GM19397 (cell line): Measurements from ENCODE around the gene DNM3.

ENCODE experiments used
- ATAC-seq: cut with Tn5 transposase; IDR thresholded peaks from one replicate; pipeline ENCODE4 v1.9.1; 2021; ENCODE audit warnings: mild to moderate bottlenecking, moderate library complexity; ENCODE audit not compliant: unreplicated experiment

Gene DNM3

DNA sequence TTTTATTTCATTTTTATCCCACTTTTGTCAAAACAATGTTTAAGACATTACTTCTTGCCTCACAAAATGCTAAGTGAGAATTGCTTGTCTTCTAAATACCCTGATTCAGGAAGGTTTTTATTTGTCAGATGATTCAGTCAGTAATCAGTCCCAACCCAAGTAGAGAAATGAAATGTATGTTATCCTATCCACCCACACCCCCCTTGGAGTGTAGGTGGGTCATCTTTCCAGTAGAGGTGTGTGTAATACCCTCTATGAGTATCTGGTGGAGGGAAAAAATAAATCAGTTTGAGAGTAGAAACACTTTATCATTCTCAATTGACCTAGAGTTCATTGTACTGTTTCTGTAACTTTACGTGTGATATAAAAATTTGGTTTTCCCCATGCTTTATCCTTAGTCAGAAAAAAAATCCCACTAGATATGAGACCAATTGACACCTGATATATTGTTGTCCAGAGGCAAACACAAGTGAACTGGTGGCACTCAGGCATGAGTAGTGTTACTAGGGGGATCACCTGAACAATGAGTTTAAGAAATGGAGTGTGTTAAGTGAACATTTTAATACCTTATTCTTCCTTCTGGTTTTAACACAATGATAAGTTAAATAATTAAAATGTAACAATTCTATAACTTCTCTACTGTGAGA lies 425.4 kb downstream of the DNM3 start:
- ATAC-seq: no peak

DNA sequence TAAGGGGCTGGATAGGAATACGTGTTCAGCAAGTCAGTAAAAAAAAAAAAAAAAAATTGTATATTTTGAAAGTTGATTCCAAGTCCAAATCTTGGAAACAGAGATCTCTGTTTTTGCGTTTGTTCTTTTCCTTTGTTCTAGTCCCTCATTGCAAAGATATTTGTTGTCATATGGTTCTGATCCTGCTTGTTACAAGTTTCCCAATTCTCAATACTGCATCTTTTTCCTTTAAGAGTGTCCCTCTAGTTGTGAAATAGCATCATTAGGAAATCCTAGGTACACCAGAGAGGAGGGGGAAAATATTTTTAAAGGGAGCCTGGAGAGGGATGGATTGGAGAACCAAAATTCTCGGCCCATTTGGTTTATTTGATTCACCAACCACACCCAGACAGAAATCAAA lies 426.9 kb downstream of the DNM3 start:
- no peak for ATAC-seq

DNA sequence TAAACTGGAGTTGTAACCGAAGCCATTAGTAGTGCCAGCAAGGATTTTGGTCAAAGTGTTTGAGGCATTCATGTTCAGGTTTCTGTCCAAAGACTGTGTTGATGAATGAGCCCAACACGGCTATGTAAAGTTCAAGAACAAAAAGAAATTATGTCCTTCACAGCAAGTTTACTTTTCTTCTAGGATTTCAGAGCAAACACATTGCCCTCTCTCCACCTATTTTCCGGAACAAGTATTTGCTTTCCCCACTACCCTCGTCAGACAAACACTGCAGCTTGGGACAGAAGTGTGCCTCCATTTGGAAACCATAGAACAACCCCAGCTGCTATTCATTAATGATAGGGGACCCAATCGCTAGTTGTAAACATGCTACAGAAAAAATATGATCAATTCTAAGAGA lies 427.8 kb downstream of the DNM3 start:
- no peak for ATAC-seq

DNA sequence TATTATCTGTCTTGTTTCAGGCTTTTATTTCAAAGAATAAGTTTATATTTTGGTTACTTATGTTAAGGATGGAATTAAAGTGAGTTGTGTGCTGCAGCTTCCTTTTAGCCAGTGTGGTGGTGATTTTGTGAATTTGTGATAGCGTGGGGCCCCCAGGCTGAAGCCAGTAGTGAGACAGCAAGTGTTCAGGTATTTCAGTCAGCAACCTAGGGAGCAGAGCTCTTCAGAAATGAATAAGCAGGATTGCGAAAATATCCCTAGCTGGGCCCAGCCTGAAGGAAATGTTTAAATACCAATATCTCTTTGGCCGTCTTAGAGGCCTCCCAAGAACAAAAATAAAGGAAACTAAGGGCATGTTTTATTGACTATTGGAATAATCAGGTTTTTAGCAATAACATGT lies 428.3 kb downstream of the DNM3 start:
- ATAC-seq: no peak

DNA sequence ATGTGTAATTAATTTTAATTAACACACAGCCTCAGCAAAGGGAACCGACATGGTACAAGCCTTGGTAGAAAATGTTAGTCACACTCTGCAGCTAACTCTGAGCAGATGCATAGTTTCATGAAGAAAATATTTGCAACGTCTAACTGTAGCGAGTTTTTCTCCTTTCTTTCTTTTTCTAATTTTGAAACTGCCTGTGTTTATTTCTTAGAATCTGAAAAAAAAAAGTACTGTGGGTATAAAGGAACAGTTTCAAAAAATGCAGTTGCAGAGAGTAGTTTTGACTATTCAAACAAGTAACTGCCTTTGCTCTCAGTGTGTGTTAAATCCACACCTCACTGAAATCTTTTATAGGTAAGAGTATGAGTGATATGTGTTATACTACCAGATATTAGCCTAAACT lies 429.3 kb downstream of the DNM3 start:
- ATAC-seq: no peak

DNA sequence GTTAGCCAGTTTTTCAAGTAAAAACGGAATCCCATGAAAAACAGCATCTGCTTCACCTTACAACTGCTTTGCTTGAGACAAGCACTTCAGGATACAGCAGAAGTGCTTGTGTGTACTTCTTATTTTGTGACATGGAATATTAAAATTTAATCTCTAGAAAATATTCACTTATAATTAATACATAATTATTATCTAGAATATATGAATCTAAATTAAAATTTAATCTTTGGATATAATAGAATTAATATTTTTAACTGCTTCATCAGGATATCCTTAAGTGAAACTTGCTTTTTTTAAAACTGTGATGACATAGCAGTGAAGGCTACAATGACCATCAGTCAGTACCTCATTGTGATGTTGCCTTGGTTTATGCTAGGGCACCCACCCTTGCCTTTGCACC lies 430.8 kb downstream of the DNM3 start:
- ATAC-seq: no peak

DNA sequence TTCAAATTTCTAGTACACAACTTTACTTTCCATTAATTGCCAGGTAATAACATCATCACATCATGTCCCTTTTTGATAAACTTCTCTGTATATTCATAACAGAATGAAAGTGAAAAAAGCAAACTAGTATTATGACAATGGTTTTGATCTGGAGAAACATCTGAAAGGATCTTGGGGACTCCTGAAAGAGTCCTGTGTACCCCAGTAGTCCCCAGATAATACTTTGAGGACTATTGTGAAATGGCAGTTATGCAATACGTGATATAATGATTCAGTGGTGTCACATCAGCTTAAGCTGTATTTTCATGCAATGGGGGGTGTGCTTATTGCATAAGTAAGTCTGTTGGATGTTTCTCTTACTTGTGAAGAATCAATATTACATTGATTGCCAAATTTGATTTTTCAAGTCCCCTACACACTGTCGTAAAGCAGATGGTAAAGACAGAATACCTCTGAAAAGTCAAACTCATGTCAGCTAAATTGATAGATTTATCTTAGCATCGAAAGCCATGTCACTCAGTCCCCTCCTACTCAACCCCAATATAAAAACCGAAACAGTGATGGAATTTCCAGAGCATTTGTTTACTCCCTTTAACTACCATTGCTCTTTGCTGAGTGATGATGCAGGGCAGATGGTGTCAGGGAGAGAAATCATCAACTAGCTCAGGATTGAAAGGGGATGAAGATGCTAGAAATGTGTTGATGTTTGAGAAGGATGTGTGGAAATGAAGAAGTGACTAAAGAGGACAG lies 432.5 kb downstream of the DNM3 start:
- no peak for ATAC-seq

DNA sequence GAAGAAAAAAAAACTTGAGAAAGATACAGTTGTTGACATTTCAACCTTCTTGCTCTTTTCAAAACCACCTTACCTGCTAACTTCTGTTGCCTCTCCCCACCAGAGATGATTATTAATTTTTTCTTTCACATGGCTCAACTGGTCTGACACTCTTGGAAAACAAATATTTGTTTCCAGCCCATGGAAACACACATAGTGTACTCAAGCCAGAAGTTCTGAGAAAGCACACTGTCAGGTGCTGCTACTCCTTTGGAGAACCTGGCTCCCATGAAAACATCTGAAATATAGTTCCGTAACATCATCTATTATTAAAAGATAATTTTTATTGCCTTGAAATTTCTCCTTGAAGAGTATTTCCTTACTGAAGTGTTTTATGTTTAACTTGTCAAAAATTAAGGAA lies 434.2 kb downstream of the DNM3 start:
- ATAC-seq: no peak

DNA sequence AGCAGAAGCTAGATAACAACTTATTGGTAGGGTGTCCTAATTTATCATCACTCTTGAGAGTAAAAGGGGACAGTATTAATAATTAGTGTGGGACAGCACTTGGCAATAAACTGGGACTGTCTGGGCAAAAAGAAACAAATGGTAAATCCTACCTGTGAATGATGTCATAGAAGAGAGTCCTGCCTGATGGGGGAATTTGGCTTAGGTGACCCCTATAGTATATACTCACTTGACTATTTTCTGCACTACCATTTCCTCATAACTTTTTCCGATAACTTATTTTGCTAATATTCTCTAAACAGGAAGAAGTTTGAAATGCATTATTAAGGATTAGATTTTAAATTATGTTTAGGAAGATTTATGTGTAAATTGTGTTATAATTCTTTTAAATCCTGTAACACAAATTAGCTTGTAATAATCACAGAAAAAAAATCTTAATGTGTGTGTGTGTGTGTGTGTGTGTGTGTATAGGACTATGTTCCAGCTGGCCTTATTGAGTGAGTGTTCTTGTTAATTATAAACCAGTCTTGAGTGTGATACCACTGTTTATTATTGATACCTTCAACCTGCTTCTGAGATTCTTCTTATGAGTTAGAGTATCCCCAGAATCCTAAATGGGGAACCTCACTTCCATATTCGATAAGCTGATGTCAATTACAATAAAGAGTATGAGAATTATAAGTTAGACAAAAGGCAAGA lies 435.0 kb downstream of the DNM3 start:
- no peak for ATAC-seq

DNA sequence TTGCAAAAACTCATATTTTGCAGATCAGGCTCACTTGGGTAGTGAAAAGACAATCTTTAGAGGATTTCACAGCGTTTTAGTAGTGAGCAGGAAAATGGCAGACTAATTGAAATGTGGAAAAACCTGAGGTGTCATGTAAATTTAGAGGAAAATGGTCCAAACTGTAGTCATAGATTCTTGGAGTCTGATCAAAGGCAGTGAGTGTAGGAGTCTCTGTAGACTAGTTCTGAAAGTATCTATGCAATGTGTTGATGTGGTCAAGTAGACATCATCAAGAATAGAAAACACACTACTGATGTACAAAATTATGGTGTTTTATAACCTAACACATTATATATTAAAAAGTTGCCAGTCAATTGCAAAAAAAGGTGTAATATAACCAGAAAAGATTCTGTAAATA lies 436.0 kb downstream of the DNM3 start:
- ATAC-seq: no peak

DNA sequence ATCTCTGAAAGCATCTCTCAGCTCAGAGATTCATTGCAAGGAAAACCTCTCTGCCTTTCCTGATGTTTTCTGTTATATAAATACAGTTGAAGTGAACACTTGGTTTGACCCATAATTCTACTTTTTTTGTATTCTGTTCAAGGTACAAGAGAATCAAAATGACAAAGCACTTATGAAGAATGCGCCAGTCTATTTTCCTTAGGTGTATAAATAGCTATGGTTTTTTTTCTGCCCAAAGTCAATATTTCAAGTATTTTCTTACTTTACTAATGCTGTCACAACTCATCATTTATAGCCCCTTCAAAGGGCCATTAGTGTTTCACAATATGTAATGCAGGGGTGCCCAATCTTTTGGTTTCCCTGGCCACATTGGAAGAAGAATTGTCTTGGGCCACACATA lies 436.7 kb downstream of the DNM3 start:
- no peak for ATAC-seq

DNA sequence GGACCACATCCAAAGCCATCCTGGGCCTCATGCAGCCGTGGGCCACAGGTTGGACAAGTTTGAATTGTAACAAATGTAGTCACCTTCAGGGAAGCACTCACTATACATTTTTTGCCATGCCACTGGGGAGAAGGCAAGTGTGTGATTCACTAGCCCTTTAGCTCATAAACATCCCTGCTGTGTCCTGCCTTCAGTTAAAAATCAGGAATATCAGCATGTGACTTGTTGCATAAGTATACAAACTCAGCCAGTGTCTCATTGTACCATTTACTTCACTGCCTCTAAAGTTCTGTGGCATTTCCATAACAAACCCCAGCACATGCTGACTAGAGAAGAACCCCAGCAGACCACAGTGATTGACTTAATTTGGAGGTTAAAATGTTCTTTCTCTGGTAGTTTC lies 437.2 kb downstream of the DNM3 start:
- no peak for ATAC-seq

DNA sequence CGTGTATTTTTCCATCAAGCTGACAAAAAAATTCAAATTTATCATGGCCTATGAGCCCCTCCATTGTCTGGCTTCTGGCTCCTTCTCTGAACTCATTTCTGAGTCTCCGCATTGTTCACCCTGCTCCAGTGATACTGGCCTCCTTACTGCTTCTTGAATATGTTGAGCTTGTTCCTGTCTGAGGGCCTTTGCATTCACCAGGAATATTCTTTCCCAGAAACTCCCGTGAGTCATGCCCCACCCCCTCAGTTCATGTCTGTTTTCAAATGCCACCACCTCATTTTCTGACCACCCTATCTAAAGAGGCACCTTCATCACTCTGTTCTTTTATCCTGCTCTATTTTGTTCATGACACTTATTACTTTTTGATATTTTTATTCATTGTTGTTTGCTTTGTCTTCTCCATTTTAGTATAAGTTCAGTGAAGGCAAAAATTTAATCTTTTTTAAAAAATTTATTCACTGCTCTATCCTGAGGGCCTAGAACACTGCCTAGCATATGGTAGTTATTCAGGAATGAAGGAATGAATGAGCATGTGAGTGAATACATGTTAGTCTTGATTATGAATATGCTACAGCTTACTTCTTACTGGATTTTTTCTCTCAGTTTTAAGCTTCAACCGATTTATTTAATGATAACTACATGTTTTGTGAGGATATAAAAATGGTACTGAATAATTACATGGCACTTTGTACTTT lies 438.8 kb downstream of the DNM3 start:
- ATAC-seq: no peak

DNA sequence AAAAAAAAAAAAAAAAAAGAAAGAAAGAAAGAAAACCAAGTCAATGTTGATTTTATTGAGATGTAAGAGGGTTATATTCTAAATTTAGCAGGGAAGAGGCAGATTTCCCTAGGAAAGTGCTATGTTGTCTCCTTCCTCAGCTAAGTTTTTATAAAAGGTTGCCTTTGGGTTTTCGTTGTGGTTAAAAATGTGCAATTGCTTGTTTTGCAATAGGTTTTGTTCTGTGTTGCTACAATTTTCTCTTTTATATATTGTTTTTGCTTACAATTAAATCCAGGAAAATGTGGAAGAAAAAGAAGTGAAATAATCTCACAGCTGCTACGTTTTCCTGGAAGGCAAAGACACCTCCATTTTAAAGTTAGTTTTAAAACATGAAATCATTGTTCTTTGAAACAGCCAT lies 442.5 kb downstream of the DNM3 start:
- ATAC-seq: no peak

DNA sequence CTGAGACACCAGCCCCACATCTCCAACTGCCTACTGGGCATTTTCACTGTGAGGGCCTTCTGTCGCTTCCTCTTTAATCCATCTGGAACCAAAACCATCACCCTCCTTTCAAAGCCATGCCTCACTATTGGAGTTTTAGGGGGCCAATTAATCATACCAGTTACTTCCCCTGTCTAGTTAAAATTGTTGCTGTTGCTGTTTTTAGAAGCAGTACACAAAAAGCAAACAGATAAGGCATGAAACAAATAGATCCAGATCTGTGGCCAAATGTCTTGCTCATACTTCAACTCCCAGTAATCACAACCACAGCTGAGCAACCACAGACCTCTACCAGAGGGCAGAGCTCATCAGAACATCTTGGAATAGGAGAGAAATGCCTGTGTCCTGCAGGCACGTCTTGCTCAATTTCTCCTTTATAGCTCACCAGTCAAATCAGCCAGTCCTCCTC lies 445.4 kb downstream of the DNM3 start:
- no peak for ATAC-seq

DNA sequence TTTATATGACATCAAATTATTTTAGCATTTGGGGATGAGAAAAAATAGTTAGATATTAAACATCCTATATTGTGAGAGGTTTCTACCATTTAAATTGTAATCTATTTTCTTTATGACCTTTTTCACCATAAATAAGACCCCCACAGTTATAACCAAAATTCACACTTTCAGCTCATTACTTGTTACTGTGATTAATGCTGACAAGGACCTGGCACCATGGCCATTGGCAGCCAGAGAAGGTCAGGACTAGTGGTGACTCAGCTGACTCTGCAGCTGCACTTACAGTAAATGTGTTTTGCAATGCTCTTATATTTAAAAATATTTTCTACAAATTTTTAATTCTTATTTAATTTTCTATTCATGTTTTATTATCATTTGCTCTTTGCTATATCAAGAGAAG lies 445.9 kb downstream of the DNM3 start:
- ATAC-seq: no peak

DNA sequence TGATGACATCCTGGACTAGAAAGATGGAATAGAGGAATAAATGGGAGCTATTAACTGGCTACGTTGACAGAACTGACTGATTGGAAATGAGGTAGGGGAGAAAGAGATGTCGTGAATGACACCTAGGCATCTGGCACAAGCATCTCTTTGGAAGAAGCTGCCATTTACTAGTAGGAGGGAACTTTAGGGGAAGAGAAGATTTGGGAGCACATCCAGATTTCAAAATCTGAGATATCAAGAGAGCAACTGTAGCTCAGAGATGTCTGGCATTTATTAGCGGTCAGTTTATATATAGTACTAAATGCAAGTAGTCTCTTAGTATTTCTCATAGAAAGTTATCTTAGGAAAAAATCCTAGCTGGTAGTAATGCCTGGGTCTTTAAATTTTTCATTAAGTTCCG lies 447.3 kb downstream of the DNM3 start:
- no peak for ATAC-seq

DNA sequence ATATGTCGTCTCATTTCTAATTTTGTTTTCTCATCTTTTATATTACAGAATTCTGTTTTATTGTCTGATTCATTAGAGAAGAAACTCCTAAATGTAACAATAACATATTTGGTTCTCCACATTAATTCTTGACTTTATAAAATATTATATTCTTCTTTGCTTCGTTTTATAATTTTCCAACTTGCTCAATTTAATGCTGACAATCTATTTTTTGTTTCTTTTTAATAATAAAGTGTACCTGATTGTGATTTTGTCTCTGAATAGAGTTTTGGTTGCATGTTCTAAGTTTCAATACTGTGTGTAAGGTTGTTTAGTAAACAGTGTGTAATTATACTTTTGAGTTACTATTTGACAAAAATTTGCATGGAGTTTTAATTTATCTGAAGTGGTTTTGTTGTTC lies 448.1 kb downstream of the DNM3 start:
- ATAC-seq: no peak

DNA sequence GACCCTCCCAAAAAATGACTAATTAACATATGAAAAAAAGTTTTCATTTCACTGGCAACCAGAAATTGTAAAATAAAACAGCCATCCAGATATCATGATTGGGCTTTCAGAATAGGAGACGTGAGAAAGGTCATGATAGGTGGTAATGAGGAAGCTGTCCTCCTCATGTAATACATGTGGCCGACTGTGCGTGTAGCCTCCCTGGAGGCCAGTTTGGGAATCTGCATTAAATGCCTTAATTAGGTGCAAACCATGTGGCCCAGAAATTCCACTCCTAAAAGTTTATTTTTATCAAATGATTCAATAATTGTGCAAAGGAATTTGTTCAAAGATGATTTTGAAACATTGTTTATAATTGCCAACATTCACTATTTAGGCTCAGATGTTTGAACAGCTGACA lies 451.5 kb downstream of the DNM3 start:
- ATAC-seq: no peak

DNA sequence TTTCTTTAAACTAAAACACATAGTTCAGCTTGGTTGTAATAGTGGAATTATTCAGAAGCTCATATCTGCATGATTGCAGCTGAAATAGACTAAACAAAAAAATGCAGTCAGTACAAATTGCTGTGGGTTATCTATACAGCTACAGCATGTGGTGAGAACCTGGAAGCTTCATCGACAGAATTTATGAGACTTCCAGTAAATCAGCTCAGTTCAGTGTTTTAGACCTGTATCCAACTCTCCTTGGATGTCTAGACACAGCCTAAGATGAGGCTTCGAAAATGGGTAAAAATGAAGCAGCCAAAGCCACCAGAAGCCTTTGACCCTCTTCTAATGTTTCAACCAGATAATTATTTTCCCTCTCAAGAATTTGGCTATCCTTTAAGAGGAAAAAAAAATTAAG lies 452.1 kb downstream of the DNM3 start:
- no peak for ATAC-seq

DNA sequence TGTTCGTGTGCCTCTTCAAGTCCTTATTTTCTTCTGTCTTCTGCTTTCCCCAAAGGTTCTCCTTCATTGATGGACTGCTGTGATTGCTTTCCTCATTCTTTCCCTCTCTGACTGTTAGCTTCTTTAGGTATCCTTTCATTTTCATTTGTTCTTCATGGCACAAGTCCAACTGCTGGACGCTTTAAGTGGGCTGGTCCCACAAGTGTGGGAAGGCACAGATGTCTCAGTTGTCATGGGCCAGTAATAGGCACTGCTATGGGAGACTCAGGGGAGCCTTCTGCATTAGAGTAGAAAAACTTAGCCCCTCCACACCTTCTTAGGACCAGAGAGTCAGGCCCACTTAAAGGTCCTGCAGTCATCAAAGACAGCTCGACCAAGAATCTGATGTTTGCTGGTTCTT lies 456.8 kb downstream of the DNM3 start:
- ATAC-seq: no peak

DNA sequence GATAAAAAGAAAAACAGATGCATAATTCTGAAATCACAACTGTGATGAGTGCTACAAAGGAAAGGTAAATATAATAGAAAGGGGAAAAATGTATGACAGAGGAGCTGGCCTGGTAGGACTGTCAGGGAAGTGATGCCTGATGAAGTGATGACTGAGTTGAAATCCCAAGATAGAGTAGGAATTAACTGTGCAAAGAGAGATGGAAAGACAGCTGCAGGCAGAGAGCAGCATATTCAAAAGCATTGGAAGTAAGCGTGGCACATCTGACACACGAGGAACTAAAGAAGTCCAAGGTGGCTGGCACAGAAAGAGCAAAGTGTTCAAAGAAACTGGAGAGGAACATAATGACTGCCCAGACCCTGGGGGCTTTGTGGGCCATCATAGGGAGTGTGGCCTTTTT lies 457.6 kb downstream of the DNM3 start:
- ATAC-seq: no peak
